GM18909 (cell line): Measurements from ENCODE around the gene NSD2.

ENCODE experiments used
- ATAC-seq: cut with Tn5 transposase; IDR thresholded peaks from one replicate; pipeline ENCODE4 v1.9.1; 2021; ENCODE audit warnings: mild to moderate bottlenecking; ENCODE audit not compliant: unreplicated experiment, poor library complexity

Gene NSD2

DNA sequence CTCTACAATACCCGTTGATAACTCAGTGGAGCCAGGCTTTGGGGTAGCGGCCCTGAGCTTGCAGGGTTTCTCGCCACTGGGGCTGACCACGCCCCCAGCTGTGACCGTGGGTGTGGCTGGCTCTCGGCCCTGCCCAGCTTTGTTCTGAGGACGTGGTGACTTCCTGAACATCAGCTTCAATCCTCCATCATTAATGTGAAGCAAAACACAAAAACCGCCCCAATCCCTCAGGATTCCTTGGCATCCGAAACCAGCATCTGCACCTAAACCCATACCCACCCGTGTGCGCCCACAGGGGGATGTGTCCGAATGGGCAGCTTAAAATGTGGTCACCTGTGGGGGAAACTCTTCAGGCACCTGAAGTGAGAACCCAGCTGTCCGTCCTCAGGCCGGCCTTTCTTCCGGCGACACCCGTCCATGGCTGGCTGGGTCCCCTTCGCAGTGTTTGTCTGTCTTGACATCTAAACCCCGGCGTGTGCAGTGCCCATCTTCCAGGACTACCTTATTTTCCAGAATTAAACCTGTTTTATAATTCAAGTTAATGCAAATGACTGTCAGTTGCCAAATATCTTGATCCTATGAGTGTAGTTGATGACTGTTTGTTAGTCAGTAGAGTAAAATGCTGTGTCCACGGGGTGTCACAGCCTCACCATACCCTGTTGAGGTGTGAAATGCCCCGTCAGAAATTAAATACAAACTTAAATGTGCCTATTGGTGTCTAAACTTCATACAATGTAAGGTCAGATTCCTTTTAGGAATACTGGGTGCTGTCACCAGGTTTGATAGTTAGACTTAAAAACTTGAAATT, 110.3 kb downstream of the NSD2 start:
- ATAC-seq = no peak

GRCh38 chr4:1982124-1983052, 111.2 kb downstream of the NSD2 start:
- ATAC-seq = no peak

DNA sequence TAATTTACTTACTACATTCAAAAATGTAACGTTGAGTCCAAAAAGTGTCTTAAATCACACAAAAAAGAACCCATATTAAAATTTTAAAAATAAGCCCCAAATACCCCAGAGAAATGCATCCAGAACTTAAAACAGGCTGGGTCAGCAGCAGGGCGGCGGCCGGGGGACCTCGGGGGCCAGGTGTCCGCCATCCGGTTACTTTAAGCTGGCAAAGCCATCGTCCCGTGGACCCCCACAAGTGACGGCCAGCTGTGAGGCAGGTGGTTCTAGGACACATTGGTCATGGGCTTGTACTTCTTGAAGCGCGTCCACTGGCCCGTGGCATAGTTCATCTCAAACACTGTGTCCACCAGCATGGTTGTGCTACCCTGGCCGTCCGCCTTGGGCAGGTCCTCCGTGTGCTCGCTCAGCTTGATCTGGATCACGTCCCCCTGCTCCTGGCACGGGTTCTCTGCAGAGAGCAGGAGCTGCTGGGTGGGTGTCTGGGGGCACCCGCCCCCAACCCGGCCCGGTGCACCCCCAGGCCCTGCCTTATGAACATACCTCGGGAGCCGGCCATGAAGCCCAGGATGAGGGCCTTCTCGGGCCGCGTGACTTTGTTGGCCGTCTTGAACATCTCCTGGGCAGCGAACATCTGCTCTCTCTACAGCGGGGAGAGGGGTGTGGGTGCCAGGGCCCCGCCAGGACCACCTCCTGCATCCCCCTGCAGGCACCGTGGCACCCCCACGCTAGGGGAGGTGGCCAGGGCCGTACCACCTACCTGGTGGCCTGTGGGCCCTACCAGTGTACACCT, 112.1 kb downstream of the NSD2 start:
- no peak for ATAC-seq

DNA sequence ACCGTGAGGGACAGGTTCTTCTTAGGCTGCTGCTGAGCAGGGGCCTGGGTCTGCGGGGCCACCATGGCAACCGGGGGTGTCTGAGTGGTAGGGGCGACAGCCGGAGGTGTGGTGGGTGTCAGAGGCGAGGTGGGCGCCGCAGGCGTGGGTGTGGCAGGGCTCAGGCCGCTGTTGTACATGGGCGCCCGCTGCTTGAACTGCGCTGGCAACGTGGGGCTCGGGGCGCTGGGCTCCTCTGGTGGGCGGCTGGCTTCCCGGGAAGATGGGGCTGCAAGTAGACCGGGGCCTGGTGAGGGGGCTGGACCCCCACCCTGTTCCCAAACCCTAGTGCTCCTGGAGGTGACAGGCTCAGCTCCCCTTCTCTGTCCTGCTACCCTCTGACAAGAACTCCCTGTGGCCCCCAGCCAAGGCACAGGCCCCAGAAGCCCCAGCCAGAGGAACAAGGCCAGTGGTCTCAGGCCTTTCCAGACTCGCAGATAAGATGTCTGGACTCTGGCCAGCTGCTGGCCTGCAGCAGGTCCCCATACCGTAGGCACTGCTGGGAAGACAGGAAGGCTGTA, 112.7 kb downstream of the NSD2 start:
- no peak for ATAC-seq

DNA sequence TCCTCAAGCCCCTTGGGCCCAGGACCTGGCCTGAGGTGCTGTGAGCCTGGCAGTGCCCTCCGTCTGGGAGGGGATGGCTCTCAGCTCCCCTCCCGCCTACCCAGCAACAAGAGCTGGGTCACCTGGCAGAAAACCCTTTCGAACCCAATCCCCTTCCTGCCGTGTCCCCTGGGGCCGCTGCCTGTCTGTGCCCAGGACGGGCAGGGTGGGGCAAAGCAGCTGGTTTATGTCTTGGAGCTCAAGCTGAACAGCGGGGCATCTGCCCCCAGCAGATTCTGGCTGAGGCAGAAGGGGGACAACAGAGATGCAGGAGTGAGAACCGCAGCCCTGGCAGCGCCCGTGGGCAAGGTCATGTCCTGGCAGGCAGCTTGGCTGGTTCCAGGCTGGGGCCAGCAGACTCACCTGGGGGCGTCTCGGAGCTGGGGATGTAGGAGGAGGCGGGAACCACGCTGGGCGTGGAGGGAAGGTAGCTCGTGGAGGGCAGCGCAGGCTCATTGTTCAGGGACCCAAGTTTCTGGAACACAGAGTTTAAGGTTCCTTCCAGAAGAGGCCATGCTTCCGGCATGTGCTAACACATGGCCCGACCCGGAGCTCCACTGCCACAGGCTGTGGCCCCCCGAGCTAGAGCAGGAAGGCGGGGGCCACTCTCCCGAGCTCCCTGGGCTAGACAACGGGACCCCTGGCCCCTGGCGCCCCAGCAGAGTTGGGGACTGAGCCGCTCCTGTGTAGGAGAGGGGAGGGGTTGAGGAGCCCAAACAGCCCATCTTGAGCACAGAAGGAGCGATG, 113.4 kb downstream of the NSD2 start:
- ATAC-seq = no peak

DNA sequence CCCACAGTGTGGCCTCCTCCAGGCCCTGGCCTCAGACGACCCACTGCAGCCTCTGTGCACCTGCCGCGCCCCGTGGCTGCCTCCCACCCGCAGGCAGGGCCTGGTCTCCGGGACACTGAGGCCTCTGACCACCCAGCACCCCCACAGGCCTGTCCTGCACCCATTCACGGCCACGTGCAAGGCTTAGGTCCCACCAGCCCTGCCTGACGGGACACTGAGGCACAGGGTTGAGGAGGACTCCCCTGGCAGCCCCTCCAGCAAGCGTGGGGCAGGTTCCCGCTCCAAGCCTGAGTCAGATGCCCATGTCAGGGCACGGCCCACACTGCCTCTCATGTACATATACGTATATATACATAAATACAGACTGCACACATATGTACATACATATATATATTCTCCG, 114.1 kb downstream of the NSD2 start:
- ATAC-seq = no peak

- ATAC-seq = no peak
These were observed 114.8 kb downstream of the NSD2 start for GRCh38 chr4:1985780-1986577.

DNA sequence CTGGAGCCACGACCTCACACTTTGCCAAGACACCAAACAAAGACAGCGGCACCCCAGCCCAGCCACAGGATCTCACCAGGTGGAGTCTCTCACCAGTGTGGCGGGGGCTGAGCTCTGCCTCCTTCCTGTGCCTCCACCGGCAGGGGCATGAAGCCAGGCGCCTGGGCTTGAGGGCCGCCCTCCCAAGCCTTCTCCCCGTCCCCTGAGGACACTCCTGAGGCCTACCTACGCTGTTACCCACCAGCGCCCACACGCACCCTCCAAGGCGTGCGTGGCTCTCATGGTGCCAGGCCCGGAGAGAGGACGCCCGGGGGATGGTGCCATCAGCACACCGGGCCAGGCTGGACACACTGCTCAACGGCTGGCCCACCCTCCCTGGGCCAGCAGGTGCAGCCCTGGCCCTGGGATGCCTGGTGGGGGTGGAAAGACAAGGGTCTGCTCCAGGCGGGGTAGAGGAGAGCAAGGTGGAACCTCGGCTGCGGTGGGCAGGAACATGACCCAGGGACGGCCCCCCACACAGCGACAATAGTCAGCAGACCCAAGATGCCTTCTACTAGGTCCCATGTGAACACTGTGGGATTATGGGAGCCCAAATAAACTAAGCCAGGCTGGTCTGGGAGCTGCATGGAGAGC, 115.5 kb downstream of the NSD2 start:
- ATAC-seq = no peak

DNA sequence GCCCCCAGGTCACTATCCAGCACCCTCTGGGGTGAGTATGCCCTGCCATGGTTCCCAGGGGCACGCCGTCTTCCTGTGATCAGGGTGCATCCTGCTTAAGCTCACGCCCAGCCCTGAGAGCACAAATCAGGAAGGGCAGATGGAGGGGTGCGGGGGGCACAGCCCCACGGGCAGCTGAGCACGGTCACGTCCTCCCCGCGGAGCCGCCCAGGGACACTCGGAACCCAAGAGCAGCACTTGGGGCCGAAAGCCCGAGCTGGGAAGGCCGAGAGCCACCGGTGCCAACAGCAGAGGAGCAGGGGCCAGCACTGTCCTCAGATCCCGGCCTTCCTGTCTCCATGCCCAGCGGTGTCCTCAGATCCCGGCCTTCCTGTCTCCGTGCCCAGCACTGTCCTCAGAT, 116.1 kb downstream of the NSD2 start:
- no peak for ATAC-seq

GRCh38 chr4:1987721-1988326, 116.6 kb downstream of the NSD2 start:
- ATAC-seq = no peak

GRCh38 chr4:1988327-1988724, 117.1 kb downstream of the NSD2 start:
- ATAC-seq = no peak

- no peak for ATAC-seq
These were observed 118.5 kb downstream of the NSD2 start for GRCh38 chr4:1989533-1990347.

DNA sequence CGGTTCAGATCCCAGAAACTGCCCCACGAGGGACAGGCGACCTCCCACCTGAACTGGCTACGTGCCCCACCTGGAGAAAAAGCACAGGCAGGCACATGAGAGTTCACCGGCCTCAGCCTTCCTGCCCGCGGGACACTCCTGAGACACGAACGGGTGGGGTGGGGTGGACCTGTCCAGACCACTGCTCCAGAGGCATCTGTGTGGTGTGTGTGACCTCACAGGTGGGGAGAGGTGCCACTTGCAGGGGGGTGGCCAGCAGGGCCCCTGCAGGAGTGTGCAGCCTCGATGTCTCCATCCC, 119.1 kb downstream of the NSD2 start:
- no peak for ATAC-seq

GRCh38 chr4:1990676-1991075, 119.5 kb downstream of the NSD2 start:
- ATAC-seq = no peak

GRCh38 chr4:1991087-1991486, 119.9 kb downstream of the NSD2 start:
- no peak for ATAC-seq

DNA sequence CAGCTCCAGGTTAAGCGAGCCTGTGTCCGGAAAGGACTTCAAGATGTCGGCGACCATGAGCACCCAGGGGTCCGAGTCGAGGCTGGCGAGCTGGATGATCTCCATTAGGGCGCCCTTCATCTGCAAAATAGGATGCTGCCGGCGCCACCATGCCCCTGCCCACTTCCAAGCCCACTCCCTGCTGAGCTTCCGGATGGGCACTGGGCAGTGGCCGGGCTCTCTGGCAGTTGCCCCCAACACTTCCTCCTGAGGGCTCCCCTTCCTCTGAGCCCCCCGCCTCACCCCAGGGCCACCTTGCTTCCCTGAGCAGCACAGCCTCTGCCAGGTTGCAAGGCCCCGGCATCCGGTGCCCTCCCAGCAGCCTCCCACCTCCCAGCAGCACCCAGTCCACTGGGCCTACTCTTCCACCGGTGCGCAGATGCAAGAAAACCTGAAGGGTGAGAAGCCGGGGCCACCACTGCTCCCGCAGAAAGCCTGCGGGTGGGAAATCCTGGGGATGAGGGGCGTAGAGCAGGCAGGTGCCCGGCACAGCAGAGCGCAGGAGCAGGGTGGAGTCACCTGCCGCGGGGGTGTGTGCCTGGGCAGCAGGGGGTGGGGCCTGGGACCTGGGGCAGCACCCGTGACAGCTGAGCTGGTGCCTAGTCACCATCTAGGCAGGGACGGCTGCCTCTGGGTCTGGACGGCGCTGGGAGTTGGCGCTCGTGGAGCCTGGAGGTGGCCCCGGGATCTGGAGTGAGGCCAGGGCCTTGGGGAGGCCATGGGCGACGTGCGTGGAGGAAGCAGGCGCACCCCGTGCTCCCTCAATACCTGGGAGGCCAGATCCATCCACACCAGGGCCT, 120.6 kb downstream of the NSD2 start:
- no peak for ATAC-seq
